ENCODE measurements around the gene ADAMTS17.

ADAMTS17 gene

GRCh38 chr15:100221471-100222348 is 120.1 kb downstream of the ADAMTS17 start:
- DNase-seq, result no peak

GRCh38 chr15:100220058-100220768 is 121.6 kb downstream of the ADAMTS17 start:
- DNase-seq, result no peak

DNA sequence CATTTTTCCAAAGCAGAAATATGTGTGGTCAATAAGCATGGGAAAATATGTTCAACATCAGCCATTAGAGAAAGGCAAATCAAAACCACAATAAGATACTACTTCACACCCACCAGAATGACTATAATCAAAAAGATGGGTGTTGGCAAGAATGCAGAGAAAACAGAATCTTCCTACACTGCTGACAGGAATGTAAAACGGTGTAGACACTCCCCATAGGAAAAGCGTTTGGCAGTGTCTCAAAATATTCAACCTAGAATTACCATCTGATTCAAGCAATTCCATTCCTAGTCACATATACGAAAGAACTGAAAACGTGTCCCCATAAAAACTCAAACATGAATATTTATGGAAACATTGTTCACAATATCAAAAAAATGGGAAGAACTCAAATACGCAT is 123.3 kb downstream of the ADAMTS17 start:
- no peak for DNase-seq

GRCh38 chr15:100216182-100216581 is 125.6 kb downstream of the ADAMTS17 start:
- DNase-seq, result no peak

- DNase-seq, result no peak
Measured at GRCh38 chr15:100215843-100216169, 126.0 kb downstream of the ADAMTS17 start.

DNA sequence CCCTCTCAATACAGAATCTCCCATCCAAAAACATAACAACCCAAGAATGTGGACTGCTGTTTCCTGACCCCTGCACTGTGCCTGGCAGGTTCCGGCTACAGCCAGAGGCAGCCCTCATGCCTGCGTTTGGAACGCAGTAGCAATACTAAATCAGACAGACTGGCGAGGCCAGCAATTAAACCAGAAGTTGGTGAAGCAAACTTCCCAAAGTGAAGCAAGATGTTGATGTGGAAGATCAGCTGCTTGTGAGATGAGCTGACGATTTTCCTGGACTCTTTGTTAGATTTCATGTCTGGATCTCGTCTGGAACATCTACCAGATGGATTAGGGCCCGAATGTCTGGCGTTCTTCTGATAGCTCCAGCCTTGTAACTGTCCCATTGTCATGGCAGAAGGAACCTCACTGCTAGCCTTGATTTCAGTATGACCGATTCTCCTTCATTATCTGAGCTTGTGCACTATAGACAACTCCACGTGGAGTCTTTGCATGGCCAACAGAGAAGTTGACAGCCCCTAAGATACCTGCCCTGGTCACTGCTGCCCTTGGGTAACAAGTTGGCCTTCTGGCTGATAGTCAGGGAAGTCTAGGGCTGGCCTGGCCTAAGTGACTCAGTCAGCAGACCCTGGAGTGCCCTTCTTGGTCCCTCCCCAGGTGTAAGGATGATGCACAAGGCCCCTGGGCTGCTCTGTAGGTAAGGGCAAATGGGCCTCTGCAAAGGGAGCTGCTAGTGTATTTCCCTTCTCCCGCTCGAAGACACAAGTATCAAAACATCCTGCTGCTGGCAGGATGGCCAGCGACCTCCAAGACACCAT is 126.5 kb downstream of the ADAMTS17 start:
- DNase-seq, result no peak

- DNase-seq, result no peak
Measured at GRCh38 chr15:100211855-100212850, 129.6 kb downstream of the ADAMTS17 start.

DNA sequence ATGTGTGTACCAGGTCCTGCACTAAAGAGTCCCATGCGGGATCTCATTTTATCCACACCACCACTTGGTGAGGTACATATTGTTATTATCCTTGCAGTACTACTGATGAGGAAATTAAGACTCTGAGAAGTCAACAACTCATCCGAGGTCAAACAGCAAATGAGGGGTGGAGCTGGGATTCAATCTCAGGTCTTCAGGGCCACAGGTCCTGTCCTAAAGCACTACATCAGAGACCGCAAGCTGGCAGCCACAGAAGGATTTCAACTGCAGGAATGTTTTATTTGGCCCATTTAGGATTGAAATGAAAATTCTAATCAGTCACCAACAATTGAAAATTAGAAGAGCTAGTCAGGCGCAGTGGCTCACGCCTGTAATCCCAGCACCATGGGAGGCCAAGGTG is 131.4 kb downstream of the ADAMTS17 start:
- DNase-seq, result no peak

DNA sequence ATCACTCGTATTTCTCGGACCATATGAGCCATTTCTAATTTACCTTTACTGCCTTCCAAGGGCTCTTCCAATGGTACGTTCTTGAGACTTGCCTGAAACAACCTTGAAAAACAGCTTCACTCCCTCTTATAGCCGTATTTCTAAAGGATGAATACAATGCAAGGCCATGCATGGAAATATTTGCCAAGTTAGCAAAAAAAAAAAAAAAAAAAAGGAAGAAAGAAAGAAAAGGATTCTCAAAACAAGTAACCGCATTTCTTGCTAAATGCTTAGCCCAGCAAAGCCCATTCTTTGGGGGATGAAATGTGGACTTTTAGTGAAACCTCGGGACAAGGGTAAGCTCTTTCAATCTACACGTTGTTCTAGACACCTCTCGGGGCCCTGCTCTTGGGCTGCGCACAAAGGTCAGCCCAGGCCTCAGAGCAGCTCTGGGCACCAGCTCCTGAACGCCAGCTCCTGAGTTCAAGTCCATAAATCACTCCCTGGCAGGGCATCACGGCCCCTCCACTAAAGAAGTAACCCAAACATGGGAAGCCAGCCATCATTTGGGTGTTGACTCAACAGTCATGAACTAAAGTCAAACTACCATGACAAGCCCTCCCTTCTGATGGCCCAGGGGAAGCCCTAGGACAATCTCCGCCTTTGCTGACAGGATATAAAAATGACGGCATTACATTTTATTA is 132.7 kb downstream of the ADAMTS17 start:
- no peak for DNase-seq

DNA sequence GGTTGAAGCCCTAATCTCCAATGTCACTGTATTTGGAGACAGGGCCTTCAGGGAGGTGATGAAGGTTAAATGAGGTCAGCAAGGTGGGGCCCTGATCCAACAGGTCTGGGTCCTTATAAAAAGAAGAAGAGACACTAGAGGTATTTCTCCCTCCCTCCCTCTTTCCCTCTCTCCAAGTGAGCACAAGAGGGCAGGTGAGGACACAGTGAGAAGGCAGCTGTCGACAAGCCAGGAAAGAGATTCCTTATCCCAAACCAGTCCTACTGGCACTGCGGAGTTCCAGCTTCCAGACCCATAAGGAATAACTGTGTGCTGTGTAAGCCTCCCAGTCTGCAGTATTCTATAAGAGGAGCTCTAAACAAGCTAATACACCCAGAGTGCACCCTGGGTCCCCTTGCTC is 134.7 kb downstream of the ADAMTS17 start:
- no peak for DNase-seq

GRCh38 chr15:100206643-100207042 is 135.1 kb downstream of the ADAMTS17 start:
- no peak for DNase-seq

DNA sequence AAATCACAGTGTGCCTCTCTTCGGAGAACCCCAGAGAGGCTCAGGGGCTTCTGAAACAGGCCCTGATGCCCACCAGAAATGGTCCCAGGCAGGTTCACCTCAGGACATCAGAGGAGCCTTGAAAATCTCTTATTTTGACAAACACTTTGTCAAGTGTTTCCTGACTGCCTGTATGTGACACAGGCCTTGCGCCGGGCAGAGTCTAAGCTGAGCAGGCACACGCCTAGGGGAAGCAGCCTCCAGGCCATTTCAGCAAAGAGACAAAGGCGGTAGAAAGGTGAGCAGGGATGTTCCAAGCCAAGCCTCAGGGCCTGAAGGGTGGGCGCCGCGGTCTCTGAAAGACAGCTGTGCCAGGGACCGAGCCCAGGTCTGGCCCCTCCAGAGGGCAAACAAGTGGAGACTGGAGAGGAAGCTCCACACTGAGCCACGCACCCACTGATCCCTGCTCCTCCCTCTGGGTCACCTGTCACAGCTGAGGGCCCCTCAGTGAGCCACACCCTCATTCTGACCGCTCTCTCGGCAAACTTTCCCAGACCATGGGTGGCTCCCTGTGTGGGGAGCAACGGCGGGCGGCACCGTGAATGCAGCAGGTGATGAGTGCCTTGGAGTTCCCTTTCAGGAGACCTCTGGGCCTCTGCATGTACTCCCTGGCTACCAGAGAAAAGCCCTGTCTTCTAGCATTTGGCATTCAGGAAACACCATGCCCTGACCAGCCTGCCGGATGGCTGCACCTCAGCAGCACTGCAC is 136.1 kb downstream of the ADAMTS17 start:
- DNase-seq, result no peak

- no peak for DNase-seq
Measured at GRCh38 chr15:100204771-100205170, 137.0 kb downstream of the ADAMTS17 start.

DNA sequence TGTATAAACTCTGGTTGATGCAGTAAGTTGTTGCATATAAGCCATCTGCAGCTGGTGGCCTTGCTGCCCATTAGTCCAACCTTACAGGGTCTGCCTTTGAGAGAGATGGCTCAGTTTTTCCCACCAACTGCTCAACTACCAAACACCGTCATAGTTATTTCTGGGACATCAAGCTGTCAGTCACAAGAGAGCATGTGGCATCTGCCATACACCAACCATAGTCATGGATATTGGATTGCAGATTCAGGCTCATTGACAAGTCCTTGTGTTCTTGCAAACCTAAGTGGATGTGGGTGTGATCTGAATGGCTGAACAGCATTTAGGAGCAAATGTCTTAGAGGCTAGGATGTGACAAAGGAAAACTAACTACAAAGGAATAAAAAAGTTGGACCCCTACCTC is 137.6 kb downstream of the ADAMTS17 start:
- DNase-seq, result no peak

DNA sequence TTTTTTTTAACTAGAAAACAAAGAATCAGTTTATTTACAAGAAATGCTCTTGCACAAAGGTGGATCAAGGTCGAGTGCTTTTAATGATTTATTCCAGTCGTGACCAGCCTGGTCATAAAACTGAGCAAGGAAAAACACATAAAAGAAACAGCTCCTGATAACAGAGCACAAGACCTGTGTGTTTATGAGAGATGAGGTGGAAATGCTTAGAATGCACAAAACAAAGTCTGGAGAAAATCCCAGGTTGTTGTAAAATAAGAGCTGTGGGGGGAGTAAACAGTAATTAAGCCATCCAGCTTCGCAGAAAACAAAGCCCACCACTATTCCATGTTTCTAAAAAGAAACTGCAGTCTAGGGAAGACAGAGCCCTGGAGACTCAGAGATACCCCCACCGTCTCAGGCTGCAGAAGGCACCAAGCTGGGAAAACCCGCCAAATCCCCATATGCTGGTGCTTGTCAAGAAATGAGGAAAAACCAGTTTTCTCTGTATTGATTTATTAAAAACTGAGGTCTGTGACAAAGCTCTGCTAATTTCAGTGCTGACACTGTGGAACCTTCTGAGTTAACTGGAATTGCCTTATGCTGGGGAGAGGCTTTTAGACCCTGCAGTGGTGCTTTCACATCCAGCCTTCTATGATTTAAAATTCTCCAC is 139.3 kb downstream of the ADAMTS17 start:
- DNase-seq, result no peak

DNA sequence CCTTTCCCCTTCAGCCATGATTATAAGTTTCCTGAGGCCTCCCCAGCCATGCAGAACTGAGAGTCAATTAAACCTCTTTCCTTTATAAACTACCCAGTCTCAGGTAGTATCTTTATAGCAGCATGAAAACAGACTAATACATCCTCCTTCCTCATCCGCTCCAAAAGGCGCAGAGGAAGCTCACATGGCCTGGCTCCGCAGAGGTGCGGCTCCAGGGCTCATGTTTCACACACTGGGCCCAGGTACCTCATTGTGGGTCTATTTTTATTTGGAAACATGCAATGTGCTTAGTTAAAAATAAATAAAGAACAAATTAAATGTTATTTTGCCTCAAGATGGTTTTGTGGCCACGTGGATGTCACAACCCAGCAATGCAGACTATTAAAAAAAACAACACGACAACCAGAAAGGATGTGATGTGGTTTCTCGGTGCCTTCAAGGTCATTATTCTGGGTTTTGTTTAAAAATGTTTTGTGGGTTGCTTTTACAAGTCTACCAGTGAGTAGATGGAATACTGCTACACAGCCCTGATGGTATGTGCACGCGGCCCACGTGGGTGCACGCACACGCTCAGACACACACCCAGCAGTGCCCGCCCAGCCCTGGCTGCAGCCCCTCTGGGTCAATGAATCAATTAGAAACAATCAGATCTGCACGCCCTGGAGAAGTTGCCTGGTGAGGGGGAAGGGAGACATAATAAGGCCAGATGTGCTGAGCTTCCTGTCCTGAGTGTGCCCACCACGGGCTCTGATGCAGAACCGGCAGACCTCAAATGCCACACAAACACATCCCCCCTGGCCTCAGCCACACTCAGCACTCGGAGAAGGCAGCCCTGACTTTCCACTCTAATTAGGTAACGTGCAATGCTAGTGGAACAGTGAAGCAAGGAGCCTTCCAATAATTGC is 140.1 kb downstream of the ADAMTS17 start:
- DNase-seq, result no peak

DNA sequence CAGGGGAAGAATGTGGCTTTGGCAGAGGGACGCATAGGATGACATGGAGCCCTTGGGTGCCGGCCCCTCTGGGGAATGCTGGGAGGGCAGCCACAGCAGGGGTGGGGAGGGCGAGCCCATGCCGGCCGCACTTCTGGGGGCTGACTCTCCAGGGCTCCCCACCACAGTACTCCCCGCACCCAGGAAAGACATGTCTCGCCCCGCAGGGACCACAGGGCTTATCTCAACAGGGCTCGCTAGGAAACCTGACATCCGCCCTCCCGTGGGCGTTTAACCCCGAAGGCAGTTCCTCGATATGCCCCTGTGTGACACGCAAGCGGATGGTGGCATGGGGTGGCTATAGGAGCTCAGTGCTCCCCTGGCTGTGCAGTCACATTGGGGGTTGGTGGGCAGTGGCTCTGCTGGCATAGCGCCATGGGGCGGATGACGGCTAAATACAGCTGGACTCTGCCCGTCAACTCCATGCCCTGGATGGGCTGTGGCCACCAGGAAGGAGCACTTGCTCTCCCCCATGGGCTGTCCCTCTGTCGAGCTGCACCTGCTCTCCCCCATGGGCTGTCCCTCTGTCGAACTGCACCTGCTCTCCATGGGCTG is 141.4 kb downstream of the ADAMTS17 start:
- no peak for DNase-seq

GRCh38 chr15:100199711-100200286 is 142.0 kb downstream of the ADAMTS17 start:
- DNase-seq, result no peak
